GM12892 (cell line): ENCODE data around the gene MMAB.

Source experiments
- POLR2A ChIP-seq: IDR thresholded peaks from 2 replicates; pipeline ENCODE4 v1.6.1; 2011; ENCODE audit warnings: low read depth, low read length, control low read depth
- POLR2AphosphoS5 ChIP-seq: IDR thresholded peaks from 2 replicates; pipeline ENCODE4 v1.6.1; 2011; ENCODE audit warnings: low read depth, low read length, control low read depth
- TAF1 ChIP-seq: IDR thresholded peaks from 2 replicates; pipeline ENCODE4 v1.6.1; 2011; ENCODE audit warnings: low read depth, mild to moderate bottlenecking, control low read depth, low read length, borderline replicate concordance

GRCh38 chr12:109517619-109518018 is 55.7 kb downstream of the MMAB start:
- no peak for TF ChIP-seq POLR2A
- no peak for TF ChIP-seq POLR2AphosphoS5
- TF ChIP-seq TAF1 = no peak
